ENCODE data around the gene DYSF. TPM values are rescaled to one million over a fixed set of nuclear protein-coding genes. Genes with fewer than 3 reads are reported as not detected.
"Not testable (repeated sequence)": the region's sequence is repeated elsewhere in the genome, so short reads cannot be mapped to it uniquely, and the experiment has no call there.

The DYSF gene
- total RNA-seq, 1 donor from 2014 or later = 42.8 TPM

GRCh38 chr2:71419976-71420375, 33.4 kb upstream of the DYSF start:
- no peak for TF ChIP-seq CTCF (IDR thresholded peaks at IDR 0.05; ENCODE audit: insufficient read depth, low read length, poor library complexity, severe bottlenecking)
- Histone ChIP-seq H3K4me3 (ENCODE audit: low read depth, low read length) (no peak overlapping the region), H3K27me3 (ENCODE audit: control insufficient read depth, insufficient read depth, low read length) (no peaks in the 10 kb centered on the region), H3K36me3 (ENCODE audit: control insufficient read depth, insufficient read depth, low read length) (no peaks in the 10 kb centered on the region)
- DNase-seq (ENCODE audit: low read depth) = no peak

DNA sequence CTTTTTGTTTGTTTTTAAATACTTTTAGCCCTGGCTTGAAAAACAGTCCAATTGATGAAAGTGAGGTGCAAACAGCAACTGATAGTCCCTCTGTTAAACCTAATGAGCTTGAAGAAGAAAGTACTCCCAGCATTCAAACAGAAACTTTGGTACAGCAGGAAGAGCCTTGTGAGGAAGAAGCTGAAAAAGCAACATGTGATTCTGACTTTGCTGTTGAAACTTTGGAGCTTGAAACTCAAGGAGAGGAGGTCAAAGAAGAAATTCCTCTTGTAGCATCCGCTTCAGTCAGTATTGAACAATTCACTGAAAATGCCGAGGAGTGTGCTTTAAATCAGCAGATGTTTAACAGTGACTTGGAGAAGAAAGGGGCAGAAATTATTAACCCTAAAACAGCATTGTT, 30.6 kb upstream of the DYSF start:
- TF ChIP-seq CTCF (IDR thresholded peaks at IDR 0.05; ENCODE audit: insufficient read depth, low read length, poor library complexity, severe bottlenecking) = no peak
- Histone ChIP-seq H3K4me3 (ENCODE audit: low read depth, low read length) (no peak overlapping the region), H3K27me3 (ENCODE audit: control insufficient read depth, insufficient read depth, low read length) (no peaks in the 10 kb centered on the region), H3K36me3 (ENCODE audit: control insufficient read depth, insufficient read depth, low read length) (no peaks in the 10 kb centered on the region)
- DNase-seq (ENCODE audit: low read depth) = no peak

GRCh38 chr2:71423817-71424420, 29.4 kb upstream of the DYSF start:
- no peaks in the 10 kb centered on the region for H3K36me3 ChIP-seq (ENCODE audit: control insufficient read depth, insufficient read depth, low read length)

DNA sequence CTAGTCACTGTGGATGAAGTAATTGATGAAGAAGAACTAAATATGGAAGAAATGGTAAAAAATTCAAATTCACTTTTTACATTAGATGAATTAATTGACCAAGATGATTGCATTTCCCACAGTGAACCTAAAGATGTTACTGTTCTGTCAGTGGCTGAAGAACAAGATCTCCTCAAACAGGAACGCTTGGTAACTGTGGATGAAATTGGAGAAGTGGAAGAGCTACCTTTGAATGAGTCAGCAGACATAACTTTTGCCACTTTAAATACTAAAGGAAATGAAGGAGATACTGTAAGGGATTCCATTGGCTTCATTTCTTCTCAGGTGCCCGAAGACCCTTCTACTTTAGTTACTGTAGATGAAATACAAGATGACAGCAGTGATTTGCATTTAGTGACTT, 26.6 kb upstream of the DYSF start:
- Histone ChIP-seq H3K27me3 (ENCODE audit: control insufficient read depth, insufficient read depth, low read length) (no peaks in the 10 kb centered on the region), H3K36me3 (ENCODE audit: control insufficient read depth, insufficient read depth, low read length) (no peaks in the 10 kb centered on the region), H3K4me3 (ENCODE audit: low read depth, low read length) (no peak overlapping the region)
- no peak for TF ChIP-seq CTCF (IDR thresholded peaks at IDR 0.05; ENCODE audit: insufficient read depth, low read length, poor library complexity, severe bottlenecking)
- no peak for DNase-seq (ENCODE audit: low read depth)

More at GRCh38 chr2:71423817-71424420, 29.4 kb upstream of the DYSF start:
- no peaks in the 10 kb centered on the region for H3K27me3 ChIP-seq (ENCODE audit: control insufficient read depth, insufficient read depth, low read length)
- TF ChIP-seq CTCF (IDR thresholded peaks at IDR 0.05; ENCODE audit: insufficient read depth, low read length, poor library complexity, severe bottlenecking) = no peak
- H3K4me3 ChIP-seq (ENCODE audit: low read depth, low read length) = no peak overlapping the region
- DNase-seq (ENCODE audit: low read depth) = no peak

GRCh38 chr2:71428472-71429383, 24.6 kb upstream of the DYSF start:
- Histone ChIP-seq H3K4me3 (ENCODE audit: low read depth, low read length) (no peak overlapping the region), H3K27me3 (ENCODE audit: control insufficient read depth, insufficient read depth, low read length) (no peaks in the 10 kb centered on the region), H3K36me3 (ENCODE audit: control insufficient read depth, insufficient read depth, low read length) (no peaks in the 10 kb centered on the region)
- no peak for DNase-seq (ENCODE audit: low read depth)
- no peak for TF ChIP-seq CTCF (IDR thresholded peaks at IDR 0.05; ENCODE audit: insufficient read depth, low read length, poor library complexity, severe bottlenecking)

GRCh38 chr2:71445142-71445541, 8.2 kb upstream of the DYSF start:
- not testable (repeated sequence) for H3K27me3 ChIP-seq (ENCODE audit: control insufficient read depth, insufficient read depth, low read length); DNase-seq (ENCODE audit: low read depth); H3K4me3 ChIP-seq (ENCODE audit: low read depth, low read length)

More at GRCh38 chr2:71445142-71445541, 8.2 kb upstream of the DYSF start:
- H3K36me3 ChIP-seq (ENCODE audit: control insufficient read depth, insufficient read depth, low read length) = not testable (repeated sequence)
